Femur (tissue), 1 donor: Measurements from ENCODE around the gene CLEC16A.

ENCODE experiments used
- DNase-seq: peaks from one replicate; pipeline ENCODE4 v3.0.0-alpha.2; 2017

The CLEC16A gene, protein sequence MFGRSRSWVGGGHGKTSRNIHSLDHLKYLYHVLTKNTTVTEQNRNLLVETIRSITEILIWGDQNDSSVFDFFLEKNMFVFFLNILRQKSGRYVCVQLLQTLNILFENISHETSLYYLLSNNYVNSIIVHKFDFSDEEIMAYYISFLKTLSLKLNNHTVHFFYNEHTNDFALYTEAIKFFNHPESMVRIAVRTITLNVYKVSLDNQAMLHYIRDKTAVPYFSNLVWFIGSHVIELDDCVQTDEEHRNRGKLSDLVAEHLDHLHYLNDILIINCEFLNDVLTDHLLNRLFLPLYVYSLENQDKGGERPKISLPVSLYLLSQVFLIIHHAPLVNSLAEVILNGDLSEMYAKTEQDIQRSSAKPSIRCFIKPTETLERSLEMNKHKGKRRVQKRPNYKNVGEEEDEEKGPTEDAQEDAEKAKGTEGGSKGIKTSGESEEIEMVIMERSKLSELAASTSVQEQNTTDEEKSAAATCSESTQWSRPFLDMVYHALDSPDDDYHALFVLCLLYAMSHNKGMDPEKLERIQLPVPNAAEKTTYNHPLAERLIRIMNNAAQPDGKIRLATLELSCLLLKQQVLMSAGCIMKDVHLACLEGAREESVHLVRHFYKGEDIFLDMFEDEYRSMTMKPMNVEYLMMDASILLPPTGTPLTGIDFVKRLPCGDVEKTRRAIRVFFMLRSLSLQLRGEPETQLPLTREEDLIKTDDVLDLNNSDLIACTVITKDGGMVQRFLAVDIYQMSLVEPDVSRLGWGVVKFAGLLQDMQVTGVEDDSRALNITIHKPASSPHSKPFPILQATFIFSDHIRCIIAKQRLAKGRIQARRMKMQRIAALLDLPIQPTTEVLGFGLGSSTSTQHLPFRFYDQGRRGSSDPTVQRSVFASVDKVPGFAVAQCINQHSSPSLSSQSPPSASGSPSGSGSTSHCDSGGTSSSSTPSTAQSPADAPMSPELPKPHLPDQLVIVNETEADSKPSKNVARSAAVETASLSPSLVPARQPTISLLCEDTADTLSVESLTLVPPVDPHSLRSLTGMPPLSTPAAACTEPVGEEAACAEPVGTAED

DNA sequence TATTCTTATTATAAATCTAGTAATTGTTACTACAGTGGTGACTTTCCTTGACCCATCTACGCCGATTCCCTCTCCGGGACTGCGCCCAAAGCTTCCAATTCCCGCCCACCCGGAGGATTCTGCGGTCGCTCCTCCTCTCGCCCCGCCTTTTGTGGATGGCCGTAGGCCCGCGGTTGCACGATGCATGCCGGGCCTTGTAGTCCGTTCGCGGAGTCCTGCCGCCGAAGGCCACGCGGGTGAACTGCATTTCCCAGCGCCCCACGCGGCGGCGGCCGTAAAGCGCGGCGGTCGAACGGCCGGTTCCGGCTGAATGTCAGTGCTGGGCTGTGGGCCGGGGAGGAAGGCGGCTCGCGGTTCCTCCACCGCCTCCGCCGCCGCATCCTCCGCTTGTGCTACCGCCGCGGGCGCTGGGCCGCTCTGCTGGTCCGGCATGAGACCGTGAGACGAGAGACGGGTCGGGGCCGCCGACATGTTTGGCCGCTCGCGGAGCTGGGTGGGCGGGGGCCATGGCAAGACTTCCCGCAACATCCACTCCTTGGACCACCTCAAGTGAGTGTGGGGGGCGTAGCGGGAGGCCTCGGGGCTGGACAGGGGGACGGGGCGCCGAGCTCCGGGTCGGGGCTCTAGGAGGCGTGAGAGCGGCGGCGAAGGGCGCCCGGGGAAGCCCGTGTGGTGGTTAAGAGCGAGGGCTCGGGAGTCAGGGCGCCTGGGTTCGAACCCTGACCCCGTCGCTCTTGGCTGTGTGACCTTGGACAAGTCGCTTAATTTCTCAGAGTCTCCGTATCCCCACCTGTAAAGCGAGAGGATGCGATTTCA lies at the start of gene CLEC16A:
CLEC16A (plus strand) TSS at position 316 of the 816 bp plus-strand sequence; CDS start at position 470, 154 bp downstream.
- DNase-seq: peak; percentile 98

DNA sequence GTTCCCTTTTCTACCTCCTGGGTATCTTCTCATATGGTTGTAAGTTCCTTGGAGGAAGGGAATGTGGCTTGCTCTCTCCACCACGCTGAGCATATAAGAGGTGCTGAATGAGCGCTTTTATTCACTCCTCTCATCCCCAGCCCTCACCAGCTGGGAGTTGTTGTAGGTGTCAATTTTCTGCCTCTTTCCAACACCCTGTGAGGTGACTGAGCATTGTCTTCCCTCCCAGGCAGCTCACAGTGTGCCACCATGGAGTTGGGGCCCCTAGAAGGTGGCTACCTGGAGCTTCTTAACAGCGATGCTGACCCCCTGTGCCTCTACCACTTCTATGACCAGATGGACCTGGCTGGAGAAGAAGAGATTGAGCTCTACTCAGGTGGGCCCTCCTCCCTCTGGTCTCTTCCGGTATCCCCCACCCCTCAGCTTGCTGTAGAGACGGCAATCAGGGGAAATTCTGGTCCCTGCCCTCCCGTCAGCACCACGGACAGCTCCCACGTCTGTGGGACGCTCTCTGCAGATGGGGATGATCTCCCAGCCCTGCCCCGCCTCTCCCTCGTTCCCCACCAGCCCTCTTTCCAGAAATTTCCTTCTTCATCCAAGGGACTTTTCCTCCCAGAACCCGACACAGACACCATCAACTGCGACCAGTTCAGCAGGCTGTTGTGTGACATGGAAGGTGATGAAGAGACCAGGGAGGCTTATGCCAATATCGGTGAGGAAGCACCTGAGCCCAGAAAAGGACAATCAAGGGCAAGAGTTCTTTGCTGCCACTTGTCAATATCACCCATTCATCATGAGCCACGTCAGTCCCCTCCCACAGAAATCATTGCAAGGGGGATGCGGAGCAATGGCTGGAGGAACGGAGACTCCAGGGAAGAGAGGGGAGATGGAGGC lies 49.1 kb upstream of the CLEC16A start:
- DNase-seq: peak; percentile 76

DNA sequence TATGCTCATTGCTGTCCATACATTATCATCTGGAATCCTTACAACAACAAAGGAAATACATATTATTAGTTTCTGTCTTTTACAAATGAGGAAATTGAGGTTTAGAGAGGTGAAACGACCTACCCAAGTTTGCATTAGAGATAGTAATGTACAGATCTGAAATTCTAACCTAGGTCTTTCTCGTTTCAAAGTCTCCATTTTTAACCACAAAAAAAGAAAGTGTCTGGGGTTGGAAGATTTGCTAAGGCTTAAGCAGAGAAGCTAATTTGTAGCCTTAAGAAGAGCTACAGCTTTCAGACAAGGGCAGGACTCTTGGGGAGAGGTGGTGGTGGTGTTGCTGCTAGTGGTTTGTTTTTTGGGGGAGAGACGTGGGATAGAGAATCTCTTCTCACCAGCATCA lies 48.2 kb upstream of the CLEC16A start:
- no peak for DNase-seq

DNA sequence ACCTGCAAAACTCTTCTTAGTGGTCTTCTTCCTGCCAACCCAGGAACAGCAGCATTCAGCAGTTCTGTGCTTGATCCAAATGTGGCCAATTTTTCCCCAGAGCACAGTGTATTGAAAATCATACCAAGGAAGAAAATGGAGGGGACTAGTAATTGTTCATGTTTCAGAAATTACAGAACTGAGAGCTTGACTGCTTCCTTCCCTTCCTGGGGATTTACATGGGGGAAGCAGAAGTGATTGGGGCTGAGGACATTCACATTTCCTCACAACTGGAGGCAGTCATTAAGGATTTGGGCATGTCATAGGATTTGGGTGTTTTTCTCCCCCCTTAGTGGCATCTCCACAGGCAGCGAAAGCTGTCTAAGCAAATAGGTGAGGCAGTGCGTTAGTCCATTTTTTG lies 47.6 kb upstream of the CLEC16A start:
- no peak for DNase-seq

DNA sequence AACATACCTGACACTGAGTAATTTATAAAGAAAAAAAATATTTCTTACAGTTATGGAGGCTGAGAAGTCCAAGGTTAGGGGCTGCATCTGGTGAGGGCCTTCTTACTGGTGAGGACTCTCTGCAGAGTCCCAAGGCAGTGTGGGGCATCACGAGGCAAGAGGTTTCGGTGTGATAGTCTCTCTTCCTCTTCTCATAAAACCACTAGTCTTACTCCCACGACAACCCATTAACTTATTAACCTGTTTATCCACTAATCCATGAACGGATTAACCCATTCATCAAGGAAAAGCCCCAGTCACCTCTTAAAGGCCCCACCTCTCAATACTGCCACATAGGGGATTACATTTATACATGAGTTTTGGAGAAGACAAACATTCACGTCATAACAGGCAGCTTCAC lies 47.2 kb upstream of the CLEC16A start:
- no peak for DNase-seq

DNA sequence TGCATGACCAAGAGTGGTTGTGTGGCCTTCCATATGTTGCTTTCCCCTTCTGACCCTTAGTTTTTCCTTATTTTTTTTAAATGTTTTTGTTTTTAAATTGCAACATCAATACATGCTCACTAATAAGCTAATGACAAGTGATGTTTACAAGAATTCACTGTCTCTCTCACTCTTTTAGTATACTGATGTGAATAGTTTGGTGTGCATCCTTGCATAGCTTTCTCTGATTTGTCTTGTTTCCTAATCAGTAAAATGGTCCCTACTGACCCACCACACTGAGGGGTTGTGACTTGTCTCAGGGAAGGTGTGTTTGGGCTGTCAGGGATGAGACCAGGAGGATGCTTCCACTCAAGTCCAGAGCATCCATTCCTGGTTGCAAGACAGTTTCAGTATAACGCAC lies 41.4 kb upstream of the CLEC16A start:
- DNase-seq: no peak

DNA sequence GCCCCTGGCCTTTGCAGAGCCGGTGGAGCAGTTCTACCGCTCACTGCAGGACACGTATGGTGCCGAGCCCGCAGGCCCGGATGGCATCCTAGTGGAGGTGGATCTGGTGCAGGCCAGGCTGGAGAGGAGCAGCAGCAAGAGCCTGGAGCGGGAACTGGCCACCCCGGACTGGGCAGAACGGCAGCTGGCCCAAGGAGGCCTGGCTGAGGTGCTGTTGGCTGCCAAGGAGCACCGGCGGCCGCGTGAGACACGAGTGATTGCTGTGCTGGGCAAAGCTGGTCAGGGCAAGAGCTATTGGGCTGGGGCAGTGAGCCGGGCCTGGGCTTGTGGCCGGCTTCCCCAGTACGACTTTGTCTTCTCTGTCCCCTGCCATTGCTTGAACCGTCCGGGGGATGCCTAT lies 37.9 kb upstream of the CLEC16A start:
- no peak for DNase-seq

DNA sequence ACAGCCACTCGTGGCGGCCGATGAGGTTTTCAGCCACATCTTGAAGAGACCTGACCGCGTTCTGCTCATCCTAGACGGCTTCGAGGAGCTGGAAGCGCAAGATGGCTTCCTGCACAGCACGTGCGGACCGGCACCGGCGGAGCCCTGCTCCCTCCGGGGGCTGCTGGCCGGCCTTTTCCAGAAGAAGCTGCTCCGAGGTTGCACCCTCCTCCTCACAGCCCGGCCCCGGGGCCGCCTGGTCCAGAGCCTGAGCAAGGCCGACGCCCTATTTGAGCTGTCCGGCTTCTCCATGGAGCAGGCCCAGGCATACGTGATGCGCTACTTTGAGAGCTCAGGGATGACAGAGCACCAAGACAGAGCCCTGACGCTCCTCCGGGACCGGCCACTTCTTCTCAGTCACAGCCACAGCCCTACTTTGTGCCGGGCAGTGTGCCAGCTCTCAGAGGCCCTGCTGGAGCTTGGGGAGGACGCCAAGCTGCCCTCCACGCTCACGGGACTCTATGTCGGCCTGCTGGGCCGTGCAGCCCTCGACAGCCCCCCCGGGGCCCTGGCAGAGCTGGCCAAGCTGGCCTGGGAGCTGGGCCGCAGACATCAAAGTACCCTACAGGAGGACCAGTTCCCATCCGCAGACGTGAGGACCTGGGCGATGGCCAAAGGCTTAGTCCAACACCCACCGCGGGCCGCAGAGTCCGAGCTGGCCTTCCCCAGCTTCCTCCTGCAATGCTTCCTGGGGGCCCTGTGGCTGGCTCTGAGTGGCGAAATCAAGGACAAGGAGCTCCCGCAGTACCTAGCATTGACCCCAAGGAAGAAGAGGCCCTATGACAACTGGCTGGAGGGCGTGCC lies 37.2 kb upstream of the CLEC16A start:
- DNase-seq: no peak

DNA sequence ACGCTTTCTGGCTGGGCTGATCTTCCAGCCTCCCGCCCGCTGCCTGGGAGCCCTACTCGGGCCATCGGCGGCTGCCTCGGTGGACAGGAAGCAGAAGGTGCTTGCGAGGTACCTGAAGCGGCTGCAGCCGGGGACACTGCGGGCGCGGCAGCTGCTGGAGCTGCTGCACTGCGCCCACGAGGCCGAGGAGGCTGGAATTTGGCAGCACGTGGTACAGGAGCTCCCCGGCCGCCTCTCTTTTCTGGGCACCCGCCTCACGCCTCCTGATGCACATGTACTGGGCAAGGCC lies 36.7 kb upstream of the CLEC16A start:
- no peak for DNase-seq

DNA sequence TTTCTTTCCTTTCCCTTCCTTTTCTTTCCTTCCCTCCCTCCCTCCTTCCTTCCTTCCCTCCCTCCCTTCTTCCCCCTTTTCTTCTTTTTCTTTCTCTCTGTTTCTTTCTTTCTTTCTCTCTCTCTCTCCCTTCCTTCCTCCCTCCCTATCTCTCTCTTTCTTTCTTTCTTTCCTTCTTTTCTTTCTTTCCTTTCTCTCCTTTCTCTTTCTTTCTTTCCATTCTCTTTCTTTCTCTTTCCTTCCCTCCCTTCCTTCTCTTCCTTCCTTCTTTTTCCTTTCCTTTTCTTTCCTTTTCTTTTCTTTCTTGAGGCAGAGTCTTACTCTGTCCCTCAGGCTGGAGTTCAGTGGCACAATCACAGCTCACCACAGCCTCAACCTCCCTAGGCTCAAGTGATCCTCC lies 33.1 kb upstream of the CLEC16A start:
- DNase-seq: no peak

DNA sequence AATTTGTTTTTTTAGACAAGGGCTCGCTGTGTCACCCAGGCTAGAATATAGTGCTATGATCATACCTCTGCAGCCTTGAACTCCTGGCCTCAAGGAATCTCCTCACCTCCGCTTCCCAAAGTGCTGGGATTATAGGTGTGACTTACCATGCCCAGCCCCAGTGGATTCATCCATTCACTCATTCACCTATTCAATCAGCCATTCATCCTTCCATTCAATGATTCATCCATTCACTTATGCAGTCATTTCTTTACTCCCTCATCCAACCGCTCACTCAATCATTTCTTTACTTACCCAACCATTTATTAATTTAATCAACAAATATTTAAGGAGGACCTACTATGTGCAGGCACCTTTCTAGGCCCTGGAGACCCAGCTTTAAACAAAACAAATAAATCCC lies 27.8 kb upstream of the CLEC16A start:
- no peak for DNase-seq

DNA sequence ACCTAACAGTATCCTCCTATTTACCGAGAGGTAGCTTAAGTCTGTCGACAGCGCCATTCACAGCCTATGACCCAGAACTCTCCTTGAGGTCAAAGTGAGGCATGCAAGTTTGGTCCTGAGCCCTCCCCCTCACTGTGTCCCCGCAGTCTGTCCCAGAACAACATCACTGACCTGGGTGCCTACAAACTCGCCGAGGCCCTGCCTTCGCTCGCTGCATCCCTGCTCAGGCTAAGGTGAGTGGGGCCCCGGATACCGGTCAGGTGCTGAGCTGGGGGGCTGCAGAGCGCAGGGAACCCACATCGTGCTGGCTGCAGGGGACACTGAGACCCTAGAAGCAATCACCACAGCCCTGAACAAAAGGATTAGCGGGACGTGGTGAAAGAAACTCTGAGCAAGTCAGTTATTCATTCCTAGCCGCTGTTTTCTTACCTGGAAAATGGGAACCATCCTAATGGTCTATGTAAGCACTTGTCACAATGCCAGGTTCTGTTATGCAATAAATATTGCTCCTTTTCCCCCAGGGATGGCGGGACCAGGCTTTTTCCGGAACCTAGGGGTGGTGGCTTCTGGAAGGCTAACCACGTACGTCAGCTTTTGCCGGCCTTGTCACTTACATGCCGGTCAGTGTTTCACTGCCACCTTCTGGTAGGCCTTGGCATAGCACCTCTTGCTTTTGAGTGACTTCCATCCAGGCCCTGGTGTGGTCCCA lies 25.9 kb upstream of the CLEC16A start:
- peak; percentile 95 for DNase-seq

DNA sequence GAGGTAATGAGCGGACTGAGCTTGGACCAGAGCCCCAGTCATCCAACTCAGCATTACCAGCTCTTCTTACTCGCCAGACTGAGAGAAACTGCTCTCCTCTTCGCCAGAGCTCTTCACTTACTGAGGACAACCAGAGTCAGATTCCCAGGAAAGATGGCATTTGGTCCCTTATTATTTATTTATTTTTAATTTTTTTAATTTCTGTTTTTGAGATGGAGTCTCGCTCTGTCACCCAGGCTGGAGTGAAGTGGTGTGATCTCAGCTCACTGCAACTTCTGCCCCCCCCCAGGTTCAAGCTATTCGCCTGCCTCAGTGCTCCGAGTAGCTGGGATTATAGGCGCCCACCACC lies 25.4 kb upstream of the CLEC16A start:
- DNase-seq: no peak

DNA sequence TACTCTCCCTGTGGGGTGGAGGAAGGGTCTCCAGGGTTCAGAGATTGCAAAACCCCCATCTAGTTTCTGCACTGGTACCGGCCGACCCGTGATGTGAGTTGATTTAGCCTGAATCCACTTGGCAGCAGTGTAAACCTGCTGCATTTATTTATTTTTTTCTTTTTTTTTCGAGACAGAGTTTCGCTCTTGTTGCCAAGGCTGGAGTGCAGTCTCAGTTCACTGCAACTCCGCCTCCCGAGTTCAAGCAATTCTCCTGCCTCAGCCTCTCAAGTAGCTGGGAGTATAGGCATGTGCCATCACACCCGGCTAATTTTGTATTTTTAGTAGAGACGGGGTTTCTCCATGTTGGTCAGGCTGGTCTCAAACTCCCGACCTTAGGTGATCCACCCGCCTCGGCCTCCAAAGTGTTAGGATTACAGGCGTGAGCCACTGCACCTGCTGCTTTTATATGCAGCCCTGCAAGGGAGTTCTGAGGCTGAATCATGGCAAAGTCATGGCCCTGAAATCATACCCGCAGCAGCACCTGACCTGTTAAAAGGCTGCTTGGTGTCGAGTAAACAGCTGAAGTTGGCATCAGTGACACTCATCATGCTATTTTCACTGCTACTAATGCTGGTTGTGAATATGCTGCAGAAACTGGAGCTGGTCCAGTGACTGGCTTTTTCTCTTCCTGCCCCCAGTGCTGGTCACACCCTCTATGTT lies 23.5 kb upstream of the CLEC16A start:
- DNase-seq: no peak

DNA sequence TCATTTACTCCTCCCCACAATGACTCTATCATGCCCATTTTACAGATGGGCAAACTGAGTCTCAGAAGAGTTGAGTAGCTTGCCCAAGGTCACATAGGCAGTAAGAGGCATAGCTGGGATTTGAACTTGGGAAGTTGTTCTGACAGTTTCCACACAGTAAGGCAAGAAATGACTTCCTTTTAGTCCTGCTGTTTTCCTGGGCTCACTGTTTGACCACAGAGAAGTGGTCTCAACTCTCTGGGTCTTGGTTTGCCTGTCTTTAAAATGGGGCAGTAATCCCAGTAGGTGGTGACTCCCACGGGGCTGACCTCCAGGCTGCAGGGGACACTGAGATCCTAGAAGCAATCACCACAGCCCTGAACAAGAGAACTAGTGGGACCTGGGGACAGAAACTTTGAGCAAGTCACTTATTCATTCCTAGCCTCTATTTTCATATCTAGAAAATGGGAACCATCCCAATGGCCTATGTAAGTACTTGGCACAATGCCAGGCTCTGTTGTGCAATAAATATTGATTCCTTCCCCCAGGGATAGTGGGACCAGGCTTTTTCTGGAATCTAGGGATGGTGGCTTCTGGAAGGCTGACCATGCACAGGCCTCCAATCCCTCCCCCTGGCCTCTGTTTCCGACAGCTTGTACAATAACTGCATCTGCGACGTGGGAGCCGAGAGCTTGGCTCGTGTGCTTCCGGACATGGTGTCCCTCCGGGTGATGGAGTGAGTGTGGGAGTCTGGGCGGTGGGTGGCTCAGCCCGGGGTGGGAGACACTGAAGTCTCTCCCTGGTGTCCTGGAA lies 22.6 kb upstream of the CLEC16A start:
- DNase-seq: no peak

DNA sequence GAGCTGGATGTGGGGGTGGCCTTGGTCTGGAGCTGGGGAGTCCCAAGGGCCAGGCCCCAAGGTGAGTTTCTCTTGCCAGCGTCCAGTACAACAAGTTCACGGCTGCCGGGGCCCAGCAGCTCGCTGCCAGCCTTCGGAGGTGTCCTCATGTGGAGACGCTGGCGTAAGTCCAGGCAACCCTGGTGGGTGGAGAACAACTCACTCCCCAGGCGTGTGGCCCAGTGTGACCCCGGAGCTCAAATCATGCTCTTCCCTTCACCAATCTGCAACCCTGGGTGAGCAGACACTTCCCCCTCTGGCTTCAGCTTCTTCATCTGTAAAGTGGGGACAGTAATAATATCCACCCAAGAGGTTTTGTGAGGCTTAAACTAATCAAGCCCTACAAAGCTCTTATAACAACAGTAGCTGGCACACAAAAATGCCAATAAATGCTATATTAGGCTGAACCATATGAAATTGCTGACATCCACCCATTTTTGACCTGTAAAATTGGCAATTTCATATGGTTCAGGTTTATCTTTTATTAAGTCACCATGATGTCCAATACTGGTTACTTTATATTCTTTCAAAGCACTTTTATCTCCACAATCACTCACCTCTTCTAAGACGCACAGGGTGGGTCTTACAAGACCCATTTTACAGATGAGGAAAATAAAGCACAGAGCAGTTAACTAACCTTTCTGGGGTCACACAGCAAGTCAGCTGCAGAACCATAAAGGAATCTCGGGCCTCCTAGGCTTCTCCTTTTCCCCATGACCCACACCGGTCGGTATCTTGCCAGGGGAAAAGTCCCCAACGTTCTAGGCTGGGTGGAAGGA lies 21.8 kb upstream of the CLEC16A start:
- no peak for DNase-seq

DNA sequence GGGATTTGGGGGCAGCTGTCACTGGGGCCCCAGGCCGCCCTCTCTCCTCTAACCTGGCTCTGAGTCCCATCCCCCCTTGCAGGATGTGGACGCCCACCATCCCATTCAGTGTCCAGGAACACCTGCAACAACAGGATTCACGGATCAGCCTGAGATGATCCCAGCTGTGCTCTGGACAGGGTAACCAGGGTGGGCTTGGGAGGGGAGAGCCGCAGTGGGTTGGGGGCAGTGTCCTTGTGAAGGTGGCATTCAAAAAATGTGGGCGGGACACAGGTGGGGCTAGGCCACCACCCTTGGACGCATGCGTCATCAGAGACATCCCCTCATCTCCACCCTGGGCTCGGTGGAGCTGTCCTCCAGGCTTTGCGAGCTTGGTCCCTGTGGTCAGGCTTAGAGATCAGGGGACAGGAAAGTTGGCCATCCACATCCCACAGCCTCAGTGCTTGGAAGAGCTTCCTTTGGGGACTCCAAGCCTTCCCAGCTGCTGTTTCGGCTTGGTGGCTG lies 21.2 kb upstream of the CLEC16A start:
- DNase-seq: no peak
